ENCODE data around the gene UAP1L1.

- no peak for TF ChIP-seq MAX (IDR thresholded peaks at IDR 0.05)
- no peak for TF ChIP-seq CTCF (IDR thresholded peaks at IDR 0.05; ENCODE audit: low read depth, low read length, missing input control)
- TF ChIP-seq ATF3 (IDR thresholded peaks at IDR 0.05): no peak
- no peak for TF ChIP-seq YY1 (IDR thresholded peaks at IDR 0.05)
- TF ChIP-seq RAD21 (IDR thresholded peaks at IDR 0.05): no peak
- no peak for TF ChIP-seq REST (IDR thresholded peaks at IDR 0.05)
- TF ChIP-seq TAF1 (conservative IDR thresholded peaks at IDR 0.05): no peak
Measured at GRCh38 chr9:137062384-137062783, 14.9 kb upstream of the UAP1L1 start.

Data from liver (tissue), 3 donors.